A549 (cell line): Measurements from ENCODE around the gene MMP26.

Experiments used
- EHMT2 ChIP-seq: fragments of 200-600 bp; sonication (generic); IDR thresholded peaks from 2 replicates; pipeline ENCODE4 v1.6.1; 2016; ENCODE audit warnings: antibody characterized with exemption, low read depth, mild to moderate bottlenecking, moderate library complexity
- JUN ChIP-seq, 2 experiments: fragments of >200 bp; sonication (Bioruptor Twin); formaldehyde crosslinking; IDR thresholded peaks; 2 replicates in 1 of 2; 3 replicates in 1 of 2; pipeline ENCODE4 v1.6.1; 2016 to 2017
- POLR2A ChIP-seq: IDR thresholded peaks from 2 replicates; pipeline ENCODE4 v1.6.1; 2012; ENCODE audit warnings: mild to moderate bottlenecking, low read length

DNA sequence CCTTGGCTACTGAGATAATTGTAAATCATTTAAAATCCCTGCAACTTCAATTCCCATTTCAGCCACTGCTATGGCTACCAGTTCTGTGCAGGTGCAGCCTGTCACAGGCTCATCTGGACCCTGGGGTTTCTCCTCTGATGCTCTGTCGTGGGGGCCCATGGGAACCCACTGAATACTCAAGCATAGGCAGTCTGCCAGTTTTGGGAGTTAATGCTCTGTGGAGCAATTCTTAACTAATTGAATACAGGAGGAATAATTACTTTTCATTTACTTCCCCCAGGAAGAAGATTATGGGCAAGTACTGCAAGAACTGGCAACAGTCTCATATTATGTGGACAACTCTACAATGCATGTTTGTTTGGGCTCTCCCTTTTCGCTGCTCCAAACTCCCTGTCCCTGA is 32.8 kb upstream of the MMP26 start:
- TF ChIP-seq JUN (IDR thresholded peaks at IDR 0.05) (no peak), POLR2A (no peak), EHMT2 (no peak)
